HG03521 (cell line): ENCODE data around the gene CLDN20.

Experiments
- ATAC-seq: cut with Tn5 transposase; IDR thresholded peaks from one replicate; pipeline ENCODE4 v1.9.1; 2021; ENCODE audit warnings: mild to moderate bottlenecking, moderate library complexity; ENCODE audit not compliant: unreplicated experiment

The CLDN20 gene

GRCh38 chr6:155244434-155244833 is 19.4 kb upstream of the CLDN20 start:
- ATAC-seq, result no peak

GRCh38 chr6:155245193-155245592 is 18.6 kb upstream of the CLDN20 start:
- ATAC-seq, result no peak

GRCh38 chr6:155245831-155246230 is 18.0 kb upstream of the CLDN20 start:
- no peak for ATAC-seq

- ATAC-seq, result no peak
These were observed 17.0 kb upstream of the CLDN20 start for GRCh38 chr6:155246825-155247224.

- ATAC-seq, result no peak
These were observed 16.2 kb upstream of the CLDN20 start for GRCh38 chr6:155247618-155248007.

GRCh38 chr6:155248008-155249001 is 15.5 kb upstream of the CLDN20 start:
- no peak for ATAC-seq

GRCh38 chr6:155250701-155251381 is 13.0 kb upstream of the CLDN20 start:
- no peak for ATAC-seq

- ATAC-seq, result no peak
These were observed 11.2 kb upstream of the CLDN20 start for GRCh38 chr6:155252581-155252980.

- ATAC-seq, result no peak
These were observed 10.5 kb upstream of the CLDN20 start for GRCh38 chr6:155253337-155253736.

- ATAC-seq, result no peak
These were observed 9.7 kb upstream of the CLDN20 start for GRCh38 chr6:155254139-155254538.

- no peak for ATAC-seq
These were observed 7.6 kb upstream of the CLDN20 start for GRCh38 chr6:155256122-155256795.

GRCh38 chr6:155257796-155258195 is 6.0 kb upstream of the CLDN20 start:
- no peak for ATAC-seq

- no peak for ATAC-seq
These were observed 4.6 kb upstream of the CLDN20 start for GRCh38 chr6:155259204-155259603.

- ATAC-seq, result no peak
These were observed 3.9 kb upstream of the CLDN20 start for GRCh38 chr6:155259897-155260296.

GRCh38 chr6:155260686-155261085 is 3.1 kb upstream of the CLDN20 start:
- ATAC-seq, result no peak

- no peak for ATAC-seq
These were observed 2.5 kb upstream of the CLDN20 start for GRCh38 chr6:155261111-155261900.

GRCh38 chr6:155262655-155263054 is 1.2 kb upstream of the CLDN20 start:
- no peak for ATAC-seq

- no peak for ATAC-seq
These were observed 994 bp downstream of the CLDN20 start for GRCh38 chr6:155264693-155265320.

GRCh38 chr6:155265843-155266535 is 2.2 kb downstream of the CLDN20 start:
- no peak for ATAC-seq

- ATAC-seq, result no peak
These were observed 3.6 kb downstream of the CLDN20 start for GRCh38 chr6:155267411-155267810.
